GM21576 (cell line): ENCODE measurements around the gene TIMP1.

Experiments
- ATAC-seq: cut with Tn5 transposase; IDR thresholded peaks from one replicate; pipeline ENCODE4 v1.9.1; 2021; ENCODE audit warnings: mild to moderate bottlenecking, moderate library complexity; ENCODE audit not compliant: unreplicated experiment

TIMP1 gene

GRCh38 chrX:47633689-47634590 is 51.7 kb downstream of the TIMP1 start:
- no peak for ATAC-seq

GRCh38 chrX:47634871-47635575 is 52.8 kb downstream of the TIMP1 start:
- no peak for ATAC-seq
